Measurements from ENCODE around the gene GJB3.

The GJB3 gene

GRCh38 chr1:34781844-34782391 lies 904 bp downstream of the GJB3 start:
- no peak for TF ChIP-seq CTCF (IDR thresholded peaks at IDR 0.05; ENCODE audit: control extremely low read depth, extremely low read depth, low read depth, missing control alignments)
- ChIA-PET POLR2A (no interaction called here), CTCF (interaction anchor here (1.3 kb wide), 1 partner anchor 71 kb away, joined by 6 read pairs; no protein-coding TSS in a partner anchor)
- DNase-seq (ENCODE audit: extremely low spot score) = no peak

GRCh38 chr1:34784751-34785221 lies 3.8 kb downstream of the GJB3 start:
- POLR2A ChIA-PET = no interaction called here
- CTCF ChIA-PET = interaction anchor here (1.0 to 1.2 kb wide), 3 partner anchors 11 to 81 kb away, joined by 3 to 7 read pairs (median 3); no protein-coding TSS in a partner anchor
- TF ChIP-seq CTCF (IDR thresholded peaks at IDR 0.05; ENCODE audit: control extremely low read depth, extremely low read depth, low read depth, missing control alignments) = no peak
- no peak for DNase-seq (ENCODE audit: extremely low spot score)

GRCh38 chr1:34785231-34785874 lies 4.3 kb downstream of the GJB3 start:
- TF ChIP-seq CTCF (IDR thresholded peaks at IDR 0.05; ENCODE audit: control extremely low read depth, extremely low read depth, low read depth, missing control alignments) = no peak
- no peak for DNase-seq (ENCODE audit: extremely low spot score)
- CTCF ChIA-PET = interaction anchor here (1.0 to 1.2 kb wide), 3 partner anchors 11 to 81 kb away, joined by 3 to 7 read pairs (median 3); no protein-coding TSS in a partner anchor
- POLR2A ChIA-PET = no interaction called here

- DNase-seq (ENCODE audit: extremely low spot score) = no peak
- TF ChIP-seq CTCF (IDR thresholded peaks at IDR 0.05; ENCODE audit: control extremely low read depth, extremely low read depth, low read depth, missing control alignments) = no peak
- ChIA-PET POLR2A (no interaction called here), CTCF (interaction anchor here (0.7 to 2.1 kb wide), 19 partner anchors 9 to 779 kb away, joined by 3 to 22 read pairs (median 4); no protein-coding TSS in a partner anchor)
These were observed 5.0 kb downstream of the GJB3 start for GRCh38 chr1:34785875-34786470.

- ChIA-PET POLR2A (no interaction called here), CTCF (interaction anchor here (0.7 to 2.1 kb wide), 18 partner anchors 10 to 778 kb away, joined by 3 to 22 read pairs (median 4); no protein-coding TSS in a partner anchor)
- DNase-seq (ENCODE audit: extremely low spot score) = peak; percentile 81
- TF ChIP-seq CTCF (IDR thresholded peaks at IDR 0.05; ENCODE audit: control extremely low read depth, extremely low read depth, low read depth, missing control alignments) = peak; percentile 73
These were observed 5.7 kb downstream of the GJB3 start for GRCh38 chr1:34786521-34787325.

Data from GM10248 (cell line).